Karpas-422 (cell line): ENCODE data around the gene RABL3. TPM values are rescaled to one million over a fixed set of nuclear protein-coding genes. Genes with fewer than 3 reads are reported as not detected.
"Not testable (repeated sequence)": the region's sequence is repeated elsewhere in the genome, so short reads cannot be mapped to it uniquely, and the experiment has no call there.

Source experiments
- DNase-seq: peaks from one replicate; pipeline ENCODE4 v3.0.0-alpha.2; 2015
- H2AFZ ChIP-seq: fragments of 200-600 bp; sonication (generic); 2 replicates; pipeline ENCODE4 v1.6.1; 2014; ENCODE audit warnings: antibody characterized with exemption, low read length, mixed read lengths
- H3K27ac ChIP-seq: fragments of 200-600 bp; sonication (generic); 2 replicates; pipeline ENCODE4 v1.5.1; 2014; ENCODE audit warnings: mild to moderate bottlenecking, low read length, moderate library complexity
- H3K27me3 ChIP-seq: fragments of 200-600 bp; sonication (generic); 2 replicates; pipeline ENCODE4 v1.6.1; 2014; ENCODE audit warnings: low read length, mixed read lengths
- H3K36me3 ChIP-seq: fragments of 200-600 bp; sonication (generic); 2 replicates; pipeline ENCODE4 v1.6.1; 2014; ENCODE audit warnings: low read length, mixed read lengths; ENCODE audit not compliant: insufficient read depth
- H3K4me1 ChIP-seq: fragments of 200-600 bp; sonication (generic); 2 replicates; pipeline ENCODE4 v1.6.1; 2014; ENCODE audit warnings: mild to moderate bottlenecking, low read length, mixed read lengths
- H3K4me2 ChIP-seq: fragments of 200-600 bp; sonication (generic); 2 replicates; pipeline ENCODE4 v1.6.1; 2014; ENCODE audit warnings: low read length, low read depth, mild to moderate bottlenecking; ENCODE audit not compliant: poor library complexity, severe bottlenecking
- H3K4me3 ChIP-seq: fragments of 200-600 bp; sonication (generic); 2 replicates; pipeline ENCODE4 v1.5.1; 2014; ENCODE audit warnings: mild to moderate bottlenecking, antibody characterized with exemption, low read length, mixed read lengths
- H3K79me2 ChIP-seq: fragments of 200-600 bp; sonication (generic); 2 replicates; pipeline ENCODE4 v1.6.1; 2014; ENCODE audit warnings: mild to moderate bottlenecking, low read length, mixed read lengths
- H3K9ac ChIP-seq: fragments of 200-600 bp; sonication (generic); 2 replicates; pipeline ENCODE4 v1.6.0; 2014; ENCODE audit warnings: low read length
- H3K9me2 ChIP-seq: fragments of 200-600 bp; sonication (generic), shearing (Covaris generic); replicated peaks from 2 replicates; pipeline ENCODE4 v1.6.0; 2014; ENCODE audit warnings: mild to moderate bottlenecking, low read length, moderate library complexity; ENCODE audit not compliant: insufficient read depth
- H3K9me3 ChIP-seq: fragments of 300-700, 200-600 bp; sonication (generic); 2 replicates; pipeline ENCODE4 v1.6.1; 2014; ENCODE audit warnings: low read length, mixed read lengths
- H4K20me1 ChIP-seq: fragments of 200-600 bp; sonication (generic); 2 replicates; pipeline ENCODE4 v1.6.1; 2014; ENCODE audit warnings: mild to moderate bottlenecking, antibody characterized with exemption, low read length, low read depth; ENCODE audit not compliant: insufficient read depth
- total RNA-seq: library from RNA; depleted of rRNA; stranded (reverse); fragments of >200 nt; shearing (Covaris generic); gene quantifications from 2 replicates; pipeline ENCODE4 v1.2.3, GENCODE V29; 2014; ENCODE audit warnings: low replicate concordance; rRNA removed

Gene RABL3
- 15.2 and 19.2 TPM in 2 replicates for total RNA-seq

- peak within 1 kb of the TSS; percentile 82 for H3K9ac ChIP-seq
- H3K27me3 ChIP-seq = no peaks in the 10 kb centered on the region
- H4K20me1 ChIP-seq = no peaks in the 10 kb centered on the region
- H3K4me3 ChIP-seq = peak within 1 kb of the TSS; percentile 86
- H3K4me1 ChIP-seq = peaks cover 23% of the 10 kb centered on the region
- peaks cover 24% of the 10 kb centered on the region for H3K36me3 ChIP-seq
- H3K9me3 ChIP-seq = no peaks in the 10 kb centered on the region
- peak within 1 kb of the TSS; percentile 89; the same call in 1 of the 2 replicates for H2AFZ ChIP-seq
- peaks cover 72% of the 10 kb centered on the region for H3K79me2 ChIP-seq
- H3K27ac ChIP-seq = peak within 1 kb of the TSS; percentile 82
- peak within 1 kb of the TSS; percentile 98 for H3K4me2 ChIP-seq
- peak; percentile 99 for DNase-seq
- H3K9me2 ChIP-seq = no peaks in the 10 kb centered on the region
Observed at GRCh38 chr3:120742198-120742848, at the start of gene RABL3, which contains the start of gene GTF2E1. Gene RABL3 (minus strand): TSS chr3:120742516. CDS start chr3:120742507, 9 bp downstream. Gene GTF2E1 (plus strand): TSS chr3:120742744. CDS start chr3:120750553, 7,809 bp downstream.

GRCh38 chr3:120791913-120792312, 49.6 kb upstream of the RABL3 start:
- no peak for DNase-seq
- Histone ChIP-seq H3K27me3 (no peaks in the 10 kb centered on the region), H3K4me2 (no peak overlapping the region), H3K79me2 (no peaks in the 10 kb centered on the region), H3K4me1 (peaks cover 14% of the 10 kb centered on the region), H3K9me2 (no peaks in the 10 kb centered on the region), H3K36me3 (no peaks in the 10 kb centered on the region), H3K9ac (no peak overlapping the region), H2AFZ (no peak overlapping the region), H3K9me3 (no peaks in the 10 kb centered on the region), H4K20me1 (no peaks in the 10 kb centered on the region), H3K4me3 (no peak overlapping the region), H3K27ac (no peak overlapping the region)

- Histone ChIP-seq H2AFZ (no peak overlapping the region), H3K9me2 (no peaks in the 10 kb centered on the region)
Observed at GRCh38 chr3:120791010-120791409, 48.7 kb upstream of the RABL3 start.

GRCh38 chr3:120785832-120786231, 43.5 kb upstream of the RABL3 start:
- H3K9ac ChIP-seq, DNase-seq, H3K4me3 ChIP-seq, H3K27me3 ChIP-seq, H3K79me2 ChIP-seq, H3K9me3 ChIP-seq, H4K20me1 ChIP-seq, H3K9me2 ChIP-seq, H2AFZ ChIP-seq: not testable (repeated sequence)
- H3K27ac ChIP-seq = peak overlapping the region; percentile 26; the same call in 1 of the 2 replicates
- peak overlapping the region; percentile 58 for H3K4me2 ChIP-seq
- peaks cover 21% of the 10 kb centered on the region for H3K4me1 ChIP-seq
- peaks cover 13% of the 10 kb centered on the region; the same call in 1 of the 2 replicates for H3K36me3 ChIP-seq

More at GRCh38 chr3:120791010-120791409, 48.7 kb upstream of the RABL3 start:
- DNase-seq = no peak
- H3K9ac ChIP-seq = no peak overlapping the region
- no peak overlapping the region for H3K4me2 ChIP-seq
- H3K79me2 ChIP-seq = no peaks in the 10 kb centered on the region
- peaks cover 23% of the 10 kb centered on the region for H3K4me1 ChIP-seq
- no peak overlapping the region for H3K4me3 ChIP-seq
- no peaks in the 10 kb centered on the region for H3K36me3 ChIP-seq
- no peaks in the 10 kb centered on the region for H3K9me3 ChIP-seq
- no peak overlapping the region for H3K27ac ChIP-seq
- H3K27me3 ChIP-seq = no peaks in the 10 kb centered on the region
- no peaks in the 10 kb centered on the region for H4K20me1 ChIP-seq

- no peaks in the 10 kb centered on the region for H4K20me1 ChIP-seq
- H3K4me3 ChIP-seq = no peak overlapping the region
- H3K9me2 ChIP-seq = no peaks in the 10 kb centered on the region
- no peak overlapping the region for H3K9ac ChIP-seq
- no peak overlapping the region for H3K27ac ChIP-seq
- H3K79me2 ChIP-seq = peaks cover 7% of the 10 kb centered on the region
- DNase-seq = no peak
- H2AFZ ChIP-seq = no peak overlapping the region
- no peaks in the 10 kb centered on the region for H3K9me3 ChIP-seq
- H3K27me3 ChIP-seq = no peaks in the 10 kb centered on the region
- H3K36me3 ChIP-seq = peaks cover 13% of the 10 kb centered on the region; the same call in 1 of the 2 replicates
- H3K4me1 ChIP-seq = peaks cover 5% of the 10 kb centered on the region
- H3K4me2 ChIP-seq = no peak overlapping the region
Observed at GRCh38 chr3:120780977-120781376, 38.7 kb upstream of the RABL3 start.

GRCh38 chr3:120778776-120779175, 36.5 kb upstream of the RABL3 start:
- Histone ChIP-seq H3K4me1 (no peaks in the 10 kb centered on the region), H3K4me2 (no peak overlapping the region), H3K36me3 (peaks cover 13% of the 10 kb centered on the region; the same call in 1 of the 2 replicates), H3K27me3 (no peaks in the 10 kb centered on the region), H3K9me3 (no peaks in the 10 kb centered on the region), H3K79me2 (peaks cover 19% of the 10 kb centered on the region), H3K4me3 (no peak overlapping the region), H2AFZ (no peak overlapping the region), H4K20me1 (no peaks in the 10 kb centered on the region), H3K9me2 (no peaks in the 10 kb centered on the region), H3K27ac (no peak overlapping the region), H3K9ac (no peak overlapping the region)
- DNase-seq = no peak

GRCh38 chr3:120775411-120775810, 33.1 kb upstream of the RABL3 start:
- peaks cover 49% of the 10 kb centered on the region for H3K79me2 ChIP-seq
- H4K20me1 ChIP-seq = no peaks in the 10 kb centered on the region
- H3K36me3 ChIP-seq = peaks cover 27% of the 10 kb centered on the region; the same call in 1 of the 2 replicates
- H3K9me2 ChIP-seq = no peaks in the 10 kb centered on the region
- H3K4me3 ChIP-seq = no peak overlapping the region
- no peak overlapping the region for H2AFZ ChIP-seq
- H3K9me3 ChIP-seq = no peaks in the 10 kb centered on the region
- DNase-seq = no peak
- peaks cover 10% of the 10 kb centered on the region for H3K4me1 ChIP-seq
- H3K27me3 ChIP-seq = no peaks in the 10 kb centered on the region
- no peak overlapping the region for H3K4me2 ChIP-seq
- H3K27ac ChIP-seq = no peak overlapping the region
- no peak overlapping the region for H3K9ac ChIP-seq

- H3K36me3 ChIP-seq = peaks cover 29% of the 10 kb centered on the region; the same call in 1 of the 2 replicates
- peaks cover 60% of the 10 kb centered on the region for H3K79me2 ChIP-seq
- H3K9ac ChIP-seq = no peak overlapping the region
- H4K20me1 ChIP-seq = no peaks in the 10 kb centered on the region
- no peak for DNase-seq
- no peaks in the 10 kb centered on the region for H3K27me3 ChIP-seq
- H3K9me3 ChIP-seq = no peaks in the 10 kb centered on the region
- H2AFZ ChIP-seq = no peak overlapping the region
- no peak overlapping the region for H3K4me3 ChIP-seq
- H3K4me1 ChIP-seq = peaks cover 10% of the 10 kb centered on the region
- no peak overlapping the region for H3K4me2 ChIP-seq
- H3K9me2 ChIP-seq = no peaks in the 10 kb centered on the region
- no peak overlapping the region for H3K27ac ChIP-seq
Observed at GRCh38 chr3:120773932-120774331, 31.6 kb upstream of the RABL3 start.
